GM12872 (cell line): ENCODE measurements around the gene HOXB1.

Experiments
- TF ChIP-seq, protein P1 (sequence below): IDR thresholded peaks from 3 replicates; pipeline ENCODE4 v1.5.1; 2011; ENCODE audit warnings: low read depth, mild to moderate bottlenecking, low read length, moderate library complexity; ENCODE audit not compliant: insufficient read depth

The HOXB1 gene

GRCh38 chr17:48526608-48527546, 3.9 kb downstream of the HOXB1 start:
- TF ChIP-seq, protein P1, sequence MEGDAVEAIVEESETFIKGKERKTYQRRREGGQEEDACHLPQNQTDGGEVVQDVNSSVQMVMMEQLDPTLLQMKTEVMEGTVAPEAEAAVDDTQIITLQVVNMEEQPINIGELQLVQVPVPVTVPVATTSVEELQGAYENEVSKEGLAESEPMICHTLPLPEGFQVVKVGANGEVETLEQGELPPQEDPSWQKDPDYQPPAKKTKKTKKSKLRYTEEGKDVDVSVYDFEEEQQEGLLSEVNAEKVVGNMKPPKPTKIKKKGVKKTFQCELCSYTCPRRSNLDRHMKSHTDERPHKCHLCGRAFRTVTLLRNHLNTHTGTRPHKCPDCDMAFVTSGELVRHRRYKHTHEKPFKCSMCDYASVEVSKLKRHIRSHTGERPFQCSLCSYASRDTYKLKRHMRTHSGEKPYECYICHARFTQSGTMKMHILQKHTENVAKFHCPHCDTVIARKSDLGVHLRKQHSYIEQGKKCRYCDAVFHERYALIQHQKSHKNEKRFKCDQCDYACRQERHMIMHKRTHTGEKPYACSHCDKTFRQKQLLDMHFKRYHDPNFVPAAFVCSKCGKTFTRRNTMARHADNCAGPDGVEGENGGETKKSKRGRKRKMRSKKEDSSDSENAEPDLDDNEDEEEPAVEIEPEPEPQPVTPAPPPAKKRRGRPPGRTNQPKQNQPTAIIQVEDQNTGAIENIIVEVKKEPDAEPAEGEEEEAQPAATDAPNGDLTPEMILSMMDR, result no peak

DNA sequence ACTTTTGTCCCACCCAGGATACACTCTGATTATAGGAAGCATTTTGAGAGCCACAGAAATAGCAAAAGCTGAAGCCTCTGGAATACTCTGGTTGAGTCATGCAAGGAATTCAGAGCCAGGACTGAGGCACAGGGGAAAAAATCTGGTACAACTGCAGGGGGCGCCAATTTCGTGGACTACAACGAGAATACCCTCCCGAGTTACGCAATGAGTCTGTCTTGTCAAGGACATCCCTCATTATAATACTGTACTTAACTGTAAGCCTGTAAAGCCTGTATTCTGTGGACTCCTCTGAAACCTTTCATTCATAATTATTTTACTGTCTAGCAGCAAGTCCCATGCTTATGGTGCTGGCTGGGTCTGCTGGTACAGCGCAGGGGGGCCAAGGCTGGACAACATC, 7.8 kb downstream of the HOXB1 start:
- TF ChIP-seq, protein P1, result no peak; the same call in 2 of the 3 replicates

GRCh38 chr17:48522031-48522653, 8.7 kb downstream of the HOXB1 start:
- TF ChIP-seq, protein P1, result no peak

- TF ChIP-seq, protein P1, result no peak
Observed at GRCh38 chr17:48520631-48521079, 10.2 kb downstream of the HOXB1 start.

DNA sequence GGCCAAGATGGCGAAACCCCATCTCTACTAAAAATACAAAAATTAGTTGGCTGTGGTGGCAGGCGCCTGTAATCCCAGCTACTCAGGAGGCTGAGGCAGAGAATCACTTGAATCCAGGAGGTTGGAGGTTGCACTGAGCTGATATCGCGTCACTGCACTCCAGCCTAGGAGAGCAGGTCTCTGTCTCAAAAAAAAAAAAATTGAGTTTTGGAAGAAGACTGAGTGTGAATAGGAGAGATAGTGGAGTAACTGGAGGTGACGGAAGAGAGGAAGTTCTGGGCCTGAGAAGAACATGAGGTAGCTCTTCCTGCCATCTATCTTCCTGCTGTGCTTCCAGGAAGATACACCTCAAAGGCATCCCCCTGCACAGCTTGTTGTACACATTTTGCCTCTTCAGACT, 11.4 kb downstream of the HOXB1 start:
- TF ChIP-seq, protein P1, result no peak

DNA sequence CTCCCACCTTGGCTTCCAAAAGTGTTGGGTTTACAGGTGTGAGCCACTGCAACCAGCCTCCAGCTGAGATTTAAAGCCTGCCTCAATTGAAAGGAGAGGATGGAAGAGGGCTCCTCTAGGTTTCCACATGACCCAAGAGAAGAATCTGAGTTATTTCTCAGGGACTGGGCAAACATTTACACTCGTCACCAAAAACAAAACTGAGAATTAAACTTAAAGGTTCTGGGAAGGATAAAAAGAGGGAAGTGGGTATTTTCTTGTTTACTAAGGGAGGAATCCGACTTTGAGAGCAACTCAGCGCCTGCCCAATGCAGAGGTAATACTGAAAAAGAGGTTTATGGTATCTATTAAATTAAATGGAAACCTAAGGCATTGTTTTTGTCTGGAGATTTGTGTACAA, 13.3 kb downstream of the HOXB1 start:
- TF ChIP-seq, protein P1, result no peak

- TF ChIP-seq, protein P1, result no peak
Observed at GRCh38 chr17:48515925-48516900, 14.6 kb downstream of the HOXB1 start.
